Measurements from ENCODE around the gene USH2A.
A peak's percentile ranks its signal among the peaks of the same experiment; 100 is the strongest.

The USH2A gene

GRCh38 chr1:216207154-216207553 is 216.1 kb downstream of the USH2A start:
- no peaks in the 10 kb centered on the region for H3K9me3 ChIP-seq (ENCODE audit: control insufficient read depth, low read length)
- no peaks in the 10 kb centered on the region for H3K4me1 ChIP-seq (ENCODE audit: control insufficient read depth, insufficient read depth, low read length, poor library complexity, severe bottlenecking)
- no peak overlapping the region for H3K27ac ChIP-seq (ENCODE audit: low read depth, low read length, severe bottlenecking)
- WGBS, 2 experiments (ENCODE audit: insufficient coverage in 2 of 2), result no CpG with 5 or more reads among the region's 1 CpG
- no peaks in the 10 kb centered on the region for H3K36me3 ChIP-seq (ENCODE audit: control insufficient read depth, insufficient read depth, low read length)
- H3K4me3 ChIP-seq (ENCODE audit: extremely low read depth, insufficient read depth, low read length, poor library complexity, severe bottlenecking), result no peak overlapping the region

DNA sequence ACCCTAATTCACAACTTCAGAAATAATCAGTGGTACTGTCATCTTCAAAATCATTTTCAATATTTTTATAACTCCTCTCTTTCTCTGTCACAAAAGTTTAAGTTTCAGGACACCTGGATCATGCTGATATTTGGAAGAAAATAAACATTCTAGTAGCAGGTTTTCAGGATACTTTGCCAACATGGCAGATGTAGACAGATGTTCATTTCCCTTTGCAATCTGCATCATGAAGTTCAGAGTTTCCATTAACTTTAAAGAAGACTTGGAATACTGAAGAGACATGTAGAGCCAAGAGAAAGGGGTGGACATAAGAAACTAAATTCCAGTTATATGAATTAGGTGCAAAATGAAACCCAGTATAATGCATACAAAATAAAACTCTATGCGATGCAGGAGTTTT is 218.1 kb downstream of the USH2A start:
- Histone ChIP-seq H3K27ac (ENCODE audit: low read depth, low read length, severe bottlenecking) (no peak overlapping the region), H3K36me3 (ENCODE audit: control insufficient read depth, insufficient read depth, low read length) (no peaks in the 10 kb centered on the region)
- no CpG with 5 or more reads among the region's 1 CpG for WGBS, 2 experiments (ENCODE audit: insufficient coverage in 2 of 2)

GRCh38 chr1:216201946-216202345 is 221.3 kb downstream of the USH2A start:
- Histone ChIP-seq H3K4me1 (ENCODE audit: control insufficient read depth, insufficient read depth, low read length, poor library complexity, severe bottlenecking) (no peaks in the 10 kb centered on the region), H3K9me3 (ENCODE audit: control insufficient read depth, low read length) (no peaks in the 10 kb centered on the region), H3K4me3 (ENCODE audit: extremely low read depth, insufficient read depth, low read length, poor library complexity, severe bottlenecking) (no peak overlapping the region), H3K27ac (ENCODE audit: low read depth, low read length, severe bottlenecking) (no peak overlapping the region), H3K36me3 (ENCODE audit: control insufficient read depth, insufficient read depth, low read length) (no peaks in the 10 kb centered on the region)
- WGBS, 2 experiments (ENCODE audit: insufficient coverage in 2 of 2), result no CpG with 5 or more reads among the region's 2 CpGs

More for the DNA sequence above, 218.1 kb downstream of the USH2A start:
- Histone ChIP-seq H3K9me3 (ENCODE audit: control insufficient read depth, low read length) (no peaks in the 10 kb centered on the region), H3K4me3 (ENCODE audit: extremely low read depth, insufficient read depth, low read length, poor library complexity, severe bottlenecking) (no peak overlapping the region), H3K4me1 (ENCODE audit: control insufficient read depth, insufficient read depth, low read length, poor library complexity, severe bottlenecking) (no peaks in the 10 kb centered on the region)

DNA sequence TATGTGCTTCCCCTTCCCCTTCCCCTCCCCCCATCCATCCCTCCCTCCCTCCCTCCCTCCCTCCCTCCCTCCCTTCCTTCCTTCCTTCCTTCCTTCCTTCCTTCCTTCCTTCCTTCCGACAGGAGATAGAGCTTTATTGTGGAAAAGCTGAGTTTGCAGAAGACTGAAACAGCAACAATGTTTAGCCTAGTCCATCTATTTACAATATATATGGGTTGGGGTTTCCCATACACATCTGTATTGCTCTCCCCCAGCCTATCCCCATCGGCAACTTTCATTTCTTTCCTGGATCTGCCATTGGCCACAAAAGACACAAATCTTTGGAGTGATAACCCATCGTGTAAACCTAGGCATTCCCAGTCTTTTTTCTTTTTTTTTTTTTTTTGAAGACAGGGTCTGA is 222.3 kb downstream of the USH2A start:
- Histone ChIP-seq H3K9me3 (ENCODE audit: control insufficient read depth, low read length) (no peaks in the 10 kb centered on the region), H3K36me3 (ENCODE audit: control insufficient read depth, insufficient read depth, low read length) (no peaks in the 10 kb centered on the region), H3K27ac (ENCODE audit: low read depth, low read length, severe bottlenecking) (no peak overlapping the region), H3K4me1 (ENCODE audit: control insufficient read depth, insufficient read depth, low read length, poor library complexity, severe bottlenecking) (no peaks in the 10 kb centered on the region), H3K4me3 (ENCODE audit: extremely low read depth, insufficient read depth, low read length, poor library complexity, severe bottlenecking) (no peak overlapping the region)
- 100% methylated on average over 1 to 2 of the region's 3 CpGs for WGBS, 2 experiments (ENCODE audit: insufficient coverage in 2 of 2)

DNA sequence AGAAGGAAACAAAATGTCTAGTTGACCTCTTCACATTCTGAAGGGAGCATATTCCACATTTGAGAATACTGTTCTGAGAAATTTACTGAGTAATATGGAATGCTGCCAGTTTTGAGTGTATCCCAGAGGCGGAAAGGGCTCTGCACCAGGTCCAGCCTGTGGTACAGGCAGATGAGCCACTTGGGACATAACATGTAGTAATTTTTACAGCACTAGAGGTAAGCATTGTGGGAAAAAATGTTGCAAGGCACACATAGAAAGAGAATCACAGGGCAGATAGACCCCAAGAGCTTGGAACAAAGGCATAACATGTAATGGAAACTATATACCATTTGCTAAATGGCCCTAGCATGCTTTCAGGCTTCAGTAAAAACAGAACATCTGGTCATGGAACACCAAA is 228.5 kb downstream of the USH2A start:
- no peaks in the 10 kb centered on the region for H3K4me1 ChIP-seq (ENCODE audit: control insufficient read depth, insufficient read depth, low read length, poor library complexity, severe bottlenecking)
- H3K36me3 ChIP-seq (ENCODE audit: control insufficient read depth, insufficient read depth, low read length), result no peaks in the 10 kb centered on the region
- whole genome bisulfite sequencing, 2 experiments (ENCODE audit: insufficient coverage in 2 of 2), result 67 to 91% methylated on average over 1 of the region's 1 CpG
- no peak overlapping the region for H3K27ac ChIP-seq (ENCODE audit: low read depth, low read length, severe bottlenecking)
- H3K9me3 ChIP-seq (ENCODE audit: control insufficient read depth, low read length), result no peaks in the 10 kb centered on the region
- no peak overlapping the region for H3K4me3 ChIP-seq (ENCODE audit: extremely low read depth, insufficient read depth, low read length, poor library complexity, severe bottlenecking)

DNA sequence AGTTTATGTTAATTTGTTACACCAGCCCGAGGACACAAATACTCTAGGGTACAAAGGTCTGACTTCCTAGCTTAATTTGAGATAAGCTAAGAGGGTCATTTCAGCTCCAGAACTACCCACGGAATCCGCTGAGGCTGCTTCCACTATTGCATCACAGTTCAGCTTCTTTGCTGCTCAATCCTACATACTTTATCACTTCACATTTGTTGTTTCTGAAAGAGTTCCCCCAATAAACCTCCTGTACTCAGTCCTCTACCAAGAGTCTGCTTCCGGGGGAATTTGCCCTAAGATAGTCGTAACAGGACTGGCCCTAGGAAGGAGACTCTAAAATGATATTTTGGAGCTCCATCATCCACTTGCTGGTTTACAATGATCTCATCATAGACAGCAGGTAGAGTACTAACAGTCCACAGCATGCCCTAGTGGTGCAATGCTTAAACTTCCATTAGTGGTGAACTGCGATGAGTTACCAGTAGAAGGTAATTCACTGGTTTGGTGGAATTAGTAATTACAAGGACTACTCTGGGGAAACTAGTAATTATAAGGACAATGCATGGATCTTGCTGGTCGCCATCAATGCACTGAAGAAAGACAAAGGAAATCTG is 229.3 kb downstream of the USH2A start:
- Histone ChIP-seq H3K36me3 (ENCODE audit: control insufficient read depth, insufficient read depth, low read length) (no peaks in the 10 kb centered on the region), H3K4me3 (ENCODE audit: extremely low read depth, insufficient read depth, low read length, poor library complexity, severe bottlenecking) (no peak overlapping the region), H3K27ac (ENCODE audit: low read depth, low read length, severe bottlenecking) (no peak overlapping the region), H3K4me1 (ENCODE audit: control insufficient read depth, insufficient read depth, low read length, poor library complexity, severe bottlenecking) (no peaks in the 10 kb centered on the region), H3K9me3 (ENCODE audit: control insufficient read depth, low read length) (no peaks in the 10 kb centered on the region)
- WGBS, 2 experiments (ENCODE audit: insufficient coverage in 2 of 2), result 88 to 90% methylated on average over 5 to 6 of the region's 7 CpGs

GRCh38 chr1:216190438-216190837 is 232.8 kb downstream of the USH2A start:
- no peaks in the 10 kb centered on the region for H3K4me1 ChIP-seq (ENCODE audit: control insufficient read depth, insufficient read depth, low read length, poor library complexity, severe bottlenecking)
- no peak overlapping the region for H3K4me3 ChIP-seq (ENCODE audit: extremely low read depth, insufficient read depth, low read length, poor library complexity, severe bottlenecking)

GRCh38 chr1:216186816-216187215 is 236.4 kb downstream of the USH2A start:
- WGBS, 2 experiments (ENCODE audit: insufficient coverage in 2 of 2), result 85 to 92% methylated on average over 1 of the region's 2 CpGs
- H3K4me1 ChIP-seq (ENCODE audit: control insufficient read depth, insufficient read depth, low read length, poor library complexity, severe bottlenecking), result peaks cover 22% of the 10 kb centered on the region
- no peaks in the 10 kb centered on the region for H3K36me3 ChIP-seq (ENCODE audit: control insufficient read depth, insufficient read depth, low read length)

More at GRCh38 chr1:216190438-216190837, 232.8 kb downstream of the USH2A start:
- Histone ChIP-seq H3K9me3 (ENCODE audit: control insufficient read depth, low read length) (no peaks in the 10 kb centered on the region), H3K36me3 (ENCODE audit: control insufficient read depth, insufficient read depth, low read length) (no peaks in the 10 kb centered on the region), H3K27ac (ENCODE audit: low read depth, low read length, severe bottlenecking) (no peak overlapping the region)
- 60 to 100% methylated on average over 1 of the region's 4 CpGs for WGBS, 2 experiments (ENCODE audit: insufficient coverage in 2 of 2)

DNA sequence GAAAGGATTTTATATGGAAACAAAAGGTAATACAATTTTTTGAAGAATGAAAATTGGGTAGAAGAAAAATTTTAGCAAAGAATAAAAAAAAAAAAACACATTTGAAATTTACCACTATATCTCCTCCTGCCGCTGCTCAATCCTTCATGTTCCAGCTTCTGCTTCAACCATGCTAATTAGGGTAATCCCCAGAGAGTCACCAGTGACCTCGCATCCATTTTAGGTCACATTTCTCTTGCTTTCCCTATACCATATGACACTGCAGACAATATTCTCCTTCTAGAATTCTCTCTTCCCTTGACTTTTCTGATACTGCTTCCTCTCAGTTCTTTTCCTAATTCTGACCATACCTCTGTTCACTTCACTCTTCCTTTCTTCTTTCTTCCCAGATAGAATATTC is 237.1 kb downstream of the USH2A start:
- WGBS, 2 experiments (ENCODE audit: insufficient coverage in 2 of 2), result 77 to 88% methylated on average over 2 of the region's 2 CpGs

More at GRCh38 chr1:216186816-216187215, 236.4 kb downstream of the USH2A start:
- H3K27ac ChIP-seq (ENCODE audit: low read depth, low read length, severe bottlenecking), result no peak overlapping the region
- H3K9me3 ChIP-seq (ENCODE audit: control insufficient read depth, low read length), result no peaks in the 10 kb centered on the region
- no peak overlapping the region for H3K4me3 ChIP-seq (ENCODE audit: extremely low read depth, insufficient read depth, low read length, poor library complexity, severe bottlenecking)

GRCh38 chr1:216184126-216184680 is 239.0 kb downstream of the USH2A start:
- Histone ChIP-seq H3K27ac (ENCODE audit: low read depth, low read length, severe bottlenecking) (no peak overlapping the region), H3K4me1 (ENCODE audit: control insufficient read depth, insufficient read depth, low read length, poor library complexity, severe bottlenecking) (peaks cover 22% of the 10 kb centered on the region)
- WGBS, 2 experiments (ENCODE audit: insufficient coverage in 2 of 2), result no CpG with 5 or more reads among the region's 2 CpGs

More for the DNA sequence above, 237.1 kb downstream of the USH2A start:
- H3K36me3 ChIP-seq (ENCODE audit: control insufficient read depth, insufficient read depth, low read length), result no peaks in the 10 kb centered on the region
- peaks cover 22% of the 10 kb centered on the region for H3K4me1 ChIP-seq (ENCODE audit: control insufficient read depth, insufficient read depth, low read length, poor library complexity, severe bottlenecking)
- H3K27ac ChIP-seq (ENCODE audit: low read depth, low read length, severe bottlenecking), result no peak overlapping the region
- H3K4me3 ChIP-seq (ENCODE audit: extremely low read depth, insufficient read depth, low read length, poor library complexity, severe bottlenecking), result no peak overlapping the region
- no peaks in the 10 kb centered on the region for H3K9me3 ChIP-seq (ENCODE audit: control insufficient read depth, low read length)

GRCh38 chr1:216183454-216183853 is 239.8 kb downstream of the USH2A start:
- Histone ChIP-seq H3K27ac (ENCODE audit: low read depth, low read length, severe bottlenecking) (peak overlapping the region; percentile 88), H3K4me1 (ENCODE audit: control insufficient read depth, insufficient read depth, low read length, poor library complexity, severe bottlenecking) (peaks cover 22% of the 10 kb centered on the region), H3K9me3 (ENCODE audit: control insufficient read depth, low read length) (no peaks in the 10 kb centered on the region), H3K4me3 (ENCODE audit: extremely low read depth, insufficient read depth, low read length, poor library complexity, severe bottlenecking) (no peak overlapping the region), H3K36me3 (ENCODE audit: control insufficient read depth, insufficient read depth, low read length) (no peaks in the 10 kb centered on the region)
- WGBS, 2 experiments (ENCODE audit: insufficient coverage in 2 of 2), result no CpG with 5 or more reads among the region's 6 CpGs

More at GRCh38 chr1:216184126-216184680, 239.0 kb downstream of the USH2A start:
- Histone ChIP-seq H3K9me3 (ENCODE audit: control insufficient read depth, low read length) (no peaks in the 10 kb centered on the region), H3K4me3 (ENCODE audit: extremely low read depth, insufficient read depth, low read length, poor library complexity, severe bottlenecking) (no peak overlapping the region), H3K36me3 (ENCODE audit: control insufficient read depth, insufficient read depth, low read length) (no peaks in the 10 kb centered on the region)
